HG03175 (cell line): ENCODE data around the gene RNF169.
"Not testable (repeated sequence)": the region's sequence is repeated elsewhere in the genome, so short reads cannot be mapped to it uniquely, and the experiment has no call there.

ENCODE experiments used
- ATAC-seq: cut with Tn5 transposase; IDR thresholded peaks from one replicate; pipeline ENCODE4 v1.9.1; 2021; ENCODE audit warnings: mild to moderate bottlenecking, moderate library complexity; ENCODE audit not compliant: unreplicated experiment

RNF169 gene

GRCh38 chr11:74729397-74729796, 19.3 kb upstream of the RNF169 start:
- ATAC-seq, result no peak

GRCh38 chr11:74730571-74731260, 17.9 kb upstream of the RNF169 start:
- no peak for ATAC-seq

GRCh38 chr11:74731301-74732094, 17.2 kb upstream of the RNF169 start, which contains the start of gene CHRDL2:
Gene CHRDL2, minus strand, starts transcription at chr11:74731426. Its CDS starts 538 bp downstream, at chr11:74730888.
- ATAC-seq, result no peak

- ATAC-seq, result no peak
Observed at GRCh38 chr11:74734559-74734925, 14.1 kb upstream of the RNF169 start.

DNA sequence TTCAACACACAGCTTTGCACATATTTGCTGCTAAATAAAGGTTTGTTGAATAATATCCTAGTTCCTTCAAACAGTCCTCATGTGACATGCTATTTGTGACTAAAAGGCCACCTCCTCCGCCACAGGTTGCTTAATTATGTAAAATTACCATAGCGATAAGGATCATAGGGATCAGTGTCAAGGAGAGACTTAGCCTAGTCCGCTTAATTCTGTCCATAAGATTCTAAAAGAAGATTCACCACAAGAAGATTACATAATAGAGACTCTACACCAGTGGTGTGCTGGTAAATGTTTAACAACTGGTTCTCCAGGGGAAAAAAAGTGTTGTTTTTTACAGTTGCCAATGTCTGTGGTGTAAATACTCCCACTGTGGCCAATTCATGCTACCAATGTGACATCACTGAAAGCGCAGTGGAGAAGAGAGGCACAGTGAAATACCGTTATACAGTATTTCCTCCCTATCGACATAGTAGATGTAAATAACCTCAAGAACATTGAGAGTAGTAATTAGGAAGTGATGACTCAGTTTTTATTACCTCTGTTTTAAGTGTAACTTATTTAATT, 13.2 kb upstream of the RNF169 start:
- ATAC-seq, result no peak

- no peak for ATAC-seq
Observed at GRCh38 chr11:74736031-74736430, 12.6 kb upstream of the RNF169 start.

DNA sequence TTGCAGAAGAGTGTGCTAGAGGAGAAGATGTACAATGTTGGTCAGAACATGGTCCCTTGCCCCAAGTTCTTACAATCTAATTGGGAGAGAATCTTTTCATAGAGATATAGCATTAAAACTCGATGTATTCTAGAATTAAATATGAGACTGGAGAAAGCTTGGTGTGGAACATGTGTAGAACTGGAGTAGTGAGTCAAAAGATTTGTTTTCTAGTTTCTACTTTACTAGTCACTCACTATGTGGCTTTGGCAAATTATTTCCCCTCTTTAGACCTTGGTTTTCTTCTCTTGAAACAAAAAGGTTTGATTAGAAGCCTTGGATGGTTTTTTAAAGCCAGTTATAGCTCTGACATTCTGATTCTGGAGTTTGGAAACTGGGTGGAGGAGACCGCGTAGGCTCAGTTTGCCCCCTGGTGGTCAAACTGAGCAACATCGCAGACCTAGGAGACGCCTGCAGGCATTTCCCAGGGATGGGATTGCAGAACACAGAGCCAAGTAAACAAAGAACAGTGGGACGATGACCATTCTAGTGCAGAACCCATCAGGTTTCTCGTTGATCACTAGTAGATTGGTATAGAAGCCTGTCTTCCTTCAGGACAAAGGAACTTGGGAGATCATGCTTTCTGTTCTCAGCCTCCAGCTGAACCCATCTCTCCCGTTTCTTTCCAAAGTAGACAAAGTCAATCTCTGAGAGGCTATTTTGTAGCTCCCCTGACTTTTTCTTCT, 8.9 kb upstream of the RNF169 start:
- ATAC-seq, result no peak

DNA sequence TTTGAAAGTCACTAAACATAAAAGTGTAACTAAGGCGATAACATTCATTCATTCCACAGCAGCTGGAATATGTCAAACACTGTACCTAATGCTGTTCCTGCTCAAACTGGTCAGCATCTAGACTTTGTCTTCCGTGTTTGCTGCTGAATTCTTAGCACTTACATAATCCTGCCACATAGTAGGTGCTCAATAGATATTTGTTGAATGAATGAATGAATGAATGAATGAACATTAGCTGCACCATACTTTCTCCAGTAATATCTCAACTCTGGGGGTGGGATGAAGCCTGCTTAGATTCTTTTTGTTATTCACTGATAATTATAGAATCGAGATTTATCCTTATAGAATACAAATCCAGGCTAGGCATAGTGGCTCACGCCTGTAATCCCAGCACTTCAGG, 6.6 kb upstream of the RNF169 start:
- ATAC-seq, result no peak

GRCh38 chr11:74743640-74744039, 5.0 kb upstream of the RNF169 start:
- ATAC-seq, result no peak

- no peak for ATAC-seq
Observed at GRCh38 chr11:74744277-74744676, 4.4 kb upstream of the RNF169 start.

- no peak for ATAC-seq
Observed at GRCh38 chr11:74746868-74747267, 1.8 kb upstream of the RNF169 start.

- peak; percentile 54 for ATAC-seq
Observed at GRCh38 chr11:74749127-74749964, 697 bp downstream of the RNF169 start.

GRCh38 chr11:74749965-74750296, 1.3 kb downstream of the RNF169 start:
- ATAC-seq, result no peak

DNA sequence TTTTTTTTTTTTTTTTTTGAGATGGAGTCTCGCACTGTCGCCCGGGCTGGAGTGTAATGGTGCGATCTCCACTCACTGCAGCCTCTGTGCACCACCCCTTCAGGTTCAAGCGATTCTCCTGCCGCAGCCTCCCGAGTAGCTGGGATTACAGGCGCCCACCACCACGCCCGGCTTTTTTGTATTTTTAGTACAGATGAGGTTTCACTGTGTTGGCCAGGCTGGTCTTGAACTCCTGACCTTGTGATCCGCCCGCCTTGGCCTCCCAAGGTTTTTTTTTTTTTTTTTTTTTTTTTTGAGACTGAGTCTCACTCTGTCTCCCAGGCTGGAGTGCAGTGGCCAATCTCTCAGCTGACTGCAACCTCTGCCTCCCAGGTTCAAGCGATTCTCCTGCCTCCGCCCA, 1.9 kb downstream of the RNF169 start:
- ATAC-seq, result not testable (repeated sequence)

DNA sequence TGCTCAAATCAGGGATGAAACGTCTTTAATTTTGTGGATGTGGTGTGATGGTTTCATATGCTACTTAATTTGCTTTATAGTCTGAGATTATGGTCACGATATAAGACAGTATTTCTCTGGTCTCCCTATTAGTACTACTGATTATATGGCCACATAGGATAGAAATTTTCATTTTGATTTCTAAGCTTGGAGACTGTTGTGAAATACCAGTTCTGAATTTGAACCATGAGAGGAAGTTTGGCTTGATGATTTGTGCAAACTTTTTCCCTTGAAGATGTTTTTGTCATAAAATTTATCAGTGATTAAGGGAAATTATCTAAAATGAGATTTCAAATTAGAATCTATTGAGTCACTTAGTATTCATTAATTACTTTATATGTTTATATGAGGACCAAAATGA, 2.7 kb downstream of the RNF169 start:
- ATAC-seq, result no peak

- no peak for ATAC-seq
Observed at GRCh38 chr11:74754507-74755252, 6.0 kb downstream of the RNF169 start.

DNA sequence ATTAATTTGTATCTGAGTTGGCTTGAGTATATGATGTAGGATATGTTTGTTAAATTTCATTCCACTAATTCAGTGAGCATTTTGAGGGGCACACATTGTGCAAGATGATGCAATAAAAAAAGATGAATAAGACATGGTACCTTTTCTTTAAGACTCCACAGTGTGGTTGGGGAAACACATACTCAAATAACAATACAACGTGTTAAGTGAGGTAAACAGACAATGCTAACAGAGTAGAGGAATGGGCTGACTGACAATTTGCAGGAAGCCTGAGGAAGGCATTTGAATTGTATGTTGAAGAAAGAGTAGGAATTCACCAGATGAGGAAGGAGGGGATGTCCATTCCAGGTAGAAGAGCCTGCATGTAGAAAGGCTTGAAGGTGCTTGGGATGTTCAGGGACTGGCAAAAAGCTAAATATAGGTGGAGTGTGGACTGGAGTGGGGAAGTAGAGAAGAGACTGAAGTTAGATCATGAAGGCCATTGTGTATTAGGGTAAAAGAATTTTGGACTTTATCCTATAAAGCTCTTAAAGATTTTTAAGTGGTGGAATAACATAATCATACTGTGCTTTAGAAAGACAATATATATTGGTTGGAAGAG, 6.8 kb downstream of the RNF169 start:
- ATAC-seq, result no peak

GRCh38 chr11:74756571-74756970, 7.9 kb downstream of the RNF169 start:
- no peak for ATAC-seq

- no peak for ATAC-seq
Observed at GRCh38 chr11:74766905-74767304, 18.3 kb downstream of the RNF169 start.
